ENCODE data around the gene OCRL. TPM values are rescaled to one million over a fixed set of nuclear protein-coding genes. Genes with fewer than 3 reads are reported as not detected.

The OCRL gene
- total and polyA plus RNA-seq, 4 donors = 3.1 to 13.1 (median 5.7) TPM

GRCh38 chrX:129641941-129642340, 101.9 kb downstream of the OCRL start:
- Histone ChIP-seq H3K36me3 (ENCODE audit: control insufficient read depth in 4 of 4, insufficient read depth in 3 of 4, low read depth in 1 of 4, low read length in 3 of 4) (no peaks in the 10 kb centered on the region), H3K4me1 (ENCODE audit: control insufficient read depth in 4 of 4, insufficient read depth in 4 of 4, low read length in 3 of 4) (peaks cover 0 to 5% (median 1%) of the 10 kb centered on the region in 4 donors), H3K9ac (ENCODE audit: low read depth in 1 of 2, low read length in 2 of 2) (no peak overlapping the region), H3K27ac (ENCODE audit: low read depth in 1 of 2, low read length in 2 of 2) (no peak overlapping the region), H3K9me3 (ENCODE audit: control insufficient read depth in 4 of 4, low read length in 3 of 4) (peaks cover 0 to 8% (median 0%) of the 10 kb centered on the region in 4 donors), H3K27me3 (ENCODE audit: control insufficient read depth in 4 of 4, insufficient read depth in 4 of 4, low read length in 3 of 4) (no peaks in the 10 kb centered on the region), H3K4me3 (ENCODE audit: low read depth in 1 of 3, low read length in 3 of 3) (no peak overlapping the region)
- no peak for TF ChIP-seq RXRA (IDR thresholded peaks at IDR 0.05)
- no peak for TF ChIP-seq SP1 (IDR thresholded peaks at IDR 0.05)
- no peak for TF ChIP-seq CTCF (IDR thresholded peaks at IDR 0.05; ENCODE audit: low read depth, low read length, missing input control)
- TF ChIP-seq YY1 (IDR thresholded peaks at IDR 0.05) = no peak
- TF ChIP-seq HNF4A (conservative IDR thresholded peaks at IDR 0.05) = no peak
- no peak for TF ChIP-seq GABPA (IDR thresholded peaks at IDR 0.05 in 1 of 2, conservative IDR thresholded peaks at IDR 0.05 in 1 of 2)
- no peak for TF ChIP-seq FOXA2 (IDR thresholded peaks at IDR 0.05)
- no peak for TF ChIP-seq HNF4G (IDR thresholded peaks at IDR 0.05)
- no peak for TF ChIP-seq ZBTB33 (IDR thresholded peaks at IDR 0.05)
- TF ChIP-seq, protein P1, sequence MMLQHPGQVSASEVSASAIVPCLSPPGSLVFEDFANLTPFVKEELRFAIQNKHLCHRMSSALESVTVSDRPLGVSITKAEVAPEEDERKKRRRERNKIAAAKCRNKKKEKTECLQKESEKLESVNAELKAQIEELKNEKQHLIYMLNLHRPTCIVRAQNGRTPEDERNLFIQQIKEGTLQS (IDR thresholded peaks at IDR 0.05) = no peak
- TF ChIP-seq REST (IDR thresholded peaks at IDR 0.05) = no peak
- no peak for TF ChIP-seq RAD21 (IDR thresholded peaks at IDR 0.05)
- no peak for TF ChIP-seq JUND (IDR thresholded peaks at IDR 0.05)
- 82% methylated on average over 3 of the region's 3 CpGs for WGBS
- DNase-seq (ENCODE audit: low spot score) = no peak

Small RNA genes within 50 kb of the gene (small RNA-seq; reads per million reads assigned to genes)
- gene RF01169 = not detected

Other genes starting within 250 kb of the OCRL start
- 10 to 100 TPM; 31.3 to 44.2 TPM for gene SMARCA1, start 16.8 kb upstream of the OCRL start, total RNA-seq
- gene SMARCA1, start 16.8 kb upstream of the OCRL start, polyA plus RNA-seq = 10 to 100 TPM; 14.7 to 16.5 TPM
- under 1 TPM in 1 of 2 donors, not detected in 1; 0.19 TPM for gene APLN, start 114.7 kb downstream of the OCRL start, total RNA-seq
- under 1 TPM in 1 of 2 donors, not detected in 1; 0.33 TPM for gene APLN, start 114.7 kb downstream of the OCRL start, polyA plus RNA-seq
- 1 to 10 TPM in 1 of 2 donors, under 1 TPM in 1; 0.19 to 2.1 TPM for gene XPNPEP2, start 198.7 kb downstream of the OCRL start, total RNA-seq
- 10 to 100 TPM in 1 of 2 donors, 1 to 10 TPM in 1; 7.7 to 23.0 TPM for gene XPNPEP2, start 198.7 kb downstream of the OCRL start, polyA plus RNA-seq
- 1 to 10 TPM; 4.5 to 9.5 TPM for gene SASH3, start 239.7 kb downstream of the OCRL start, total RNA-seq
- 1 to 10 TPM; 1.8 to 3.2 TPM for gene SASH3, start 239.7 kb downstream of the OCRL start, polyA plus RNA-seq